GM18519 (cell line): ENCODE results near the gene JHY.
"Not testable (repeated sequence)": the region's sequence is repeated elsewhere in the genome, so short reads cannot be mapped to it uniquely, and the experiment has no call there.

Source experiments
- ATAC-seq: cut with Tn5 transposase; IDR thresholded peaks from one replicate; pipeline ENCODE4 v1.9.1; 2021; ENCODE audit warnings: mild to moderate bottlenecking, moderate library complexity; ENCODE audit not compliant: unreplicated experiment, low FRiP score

Gene JHY

DNA sequence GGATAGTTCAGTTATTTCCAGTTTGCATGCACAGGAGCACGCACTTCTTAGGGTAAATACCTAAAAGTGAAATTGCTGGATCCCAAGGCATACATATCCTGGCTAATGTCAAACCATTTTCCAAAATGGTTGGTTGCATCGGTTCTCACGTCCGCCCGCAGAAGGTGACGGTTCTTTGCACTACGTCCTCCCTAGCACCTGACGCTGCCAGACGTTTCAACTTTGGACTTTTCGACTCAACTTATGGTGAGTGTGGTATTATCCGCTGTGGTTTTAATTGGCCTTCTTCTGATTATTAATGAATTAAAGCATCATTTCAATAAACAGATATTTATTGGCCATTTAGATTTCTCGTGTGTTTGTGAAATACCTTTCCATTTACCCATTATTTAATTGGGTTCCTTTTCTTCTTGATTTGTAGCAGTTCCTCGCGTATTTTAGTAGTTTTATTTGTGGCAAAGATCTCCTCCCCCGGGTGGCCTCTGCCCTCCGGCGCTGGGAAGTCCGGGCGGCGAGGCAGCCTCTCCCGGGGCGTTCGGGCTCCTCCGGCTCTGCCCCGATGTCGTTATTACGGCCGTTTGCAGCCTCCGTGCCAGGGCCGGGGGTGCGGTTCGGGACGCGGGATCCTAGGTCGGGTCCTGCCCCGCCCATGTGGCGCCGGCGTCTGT is at the start of gene JHY:
Gene JHY (plus strand): TSS at position 571 of the 668 bp plus-strand sequence. CDS start 3,091 bp downstream, outside the sequence.
- ATAC-seq = no peak

DNA sequence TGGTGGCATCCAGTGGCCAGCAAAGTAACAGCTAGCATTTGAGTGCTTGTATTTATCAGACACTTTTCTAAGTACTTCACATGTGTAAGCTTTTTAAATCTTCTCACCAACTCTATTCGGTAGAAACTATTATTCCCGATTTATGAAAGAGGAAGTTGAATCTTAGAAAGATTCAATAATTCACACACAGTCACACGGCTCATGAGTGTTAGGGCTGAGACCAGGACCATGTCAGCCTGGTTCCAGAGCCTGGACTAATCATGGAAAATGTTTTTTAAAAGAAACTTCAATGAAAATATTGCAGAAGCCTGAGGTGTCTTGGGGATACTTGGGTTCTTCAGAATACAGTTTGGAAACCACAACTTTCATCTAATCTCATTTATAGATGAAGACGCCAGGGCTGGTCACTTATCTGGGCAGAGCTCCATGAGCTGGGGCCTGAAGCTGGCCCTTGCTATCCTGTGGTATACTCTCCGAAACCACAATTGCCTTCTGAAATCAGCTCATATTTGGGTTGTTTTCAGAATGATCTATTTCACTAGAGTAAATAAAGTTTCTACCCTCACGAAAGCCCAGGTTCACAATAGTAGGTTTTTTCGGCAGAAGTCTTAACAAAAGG is 48.6 kb upstream of the JHY start:
- ATAC-seq = no peak

DNA sequence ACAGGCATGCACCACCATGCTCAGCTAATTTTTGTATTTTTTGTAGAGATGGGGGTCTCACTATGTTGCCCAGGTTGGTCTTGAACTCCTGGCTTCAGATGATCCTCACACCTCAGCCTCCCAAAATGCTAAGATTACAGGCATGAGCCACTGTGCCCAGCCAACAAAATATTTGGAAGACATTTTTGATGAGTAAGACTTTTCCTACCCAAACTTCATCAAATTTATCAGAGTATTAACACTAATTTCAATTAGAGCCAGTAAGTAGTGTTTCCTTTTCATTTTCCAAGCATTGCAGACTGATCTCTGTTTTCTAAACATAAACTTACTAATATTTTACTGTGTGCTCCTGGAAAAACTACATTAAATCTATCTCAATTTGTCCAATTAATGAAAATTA is 45.6 kb upstream of the JHY start:
- no peak for ATAC-seq

DNA sequence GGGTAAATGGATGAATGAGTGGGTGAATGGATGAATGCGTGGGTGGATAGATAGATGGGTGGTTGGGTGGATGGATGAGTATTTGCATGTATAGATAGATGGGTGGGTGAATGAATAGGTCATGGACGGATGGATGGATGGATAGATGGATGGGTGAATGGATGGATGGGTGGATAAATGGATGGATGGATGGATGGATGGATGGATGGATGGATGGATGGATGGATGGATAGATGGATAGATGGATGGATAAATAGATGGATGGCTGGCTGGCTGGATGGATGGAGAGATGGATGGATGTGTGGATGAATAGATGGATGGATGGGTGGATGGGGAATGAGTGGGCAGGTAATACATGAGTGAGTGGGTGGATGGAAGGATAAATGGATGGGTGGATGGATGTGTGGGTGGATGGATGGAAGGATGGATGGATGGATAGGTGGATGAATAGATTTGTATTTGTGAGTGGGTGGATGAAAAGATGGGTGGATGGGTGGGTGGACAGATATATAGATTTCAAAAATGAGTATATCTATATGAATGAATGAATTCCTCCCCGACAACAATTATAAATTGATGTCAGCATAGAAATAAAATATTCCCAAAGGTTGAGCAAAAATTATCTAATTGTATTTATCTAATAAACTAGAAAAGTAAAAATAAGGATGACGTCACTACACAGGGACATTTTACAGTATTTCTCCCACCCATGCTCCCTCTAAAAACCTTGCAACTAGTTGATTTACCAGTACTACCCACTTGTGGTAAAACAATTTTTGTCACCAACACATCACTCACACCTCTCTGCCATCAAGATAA is 44.8 kb upstream of the JHY start:
- no peak for ATAC-seq

- ATAC-seq = peak; percentile 55
Measured at GRCh38 chr11:122843281-122844141, 39.0 kb upstream of the JHY start.

DNA sequence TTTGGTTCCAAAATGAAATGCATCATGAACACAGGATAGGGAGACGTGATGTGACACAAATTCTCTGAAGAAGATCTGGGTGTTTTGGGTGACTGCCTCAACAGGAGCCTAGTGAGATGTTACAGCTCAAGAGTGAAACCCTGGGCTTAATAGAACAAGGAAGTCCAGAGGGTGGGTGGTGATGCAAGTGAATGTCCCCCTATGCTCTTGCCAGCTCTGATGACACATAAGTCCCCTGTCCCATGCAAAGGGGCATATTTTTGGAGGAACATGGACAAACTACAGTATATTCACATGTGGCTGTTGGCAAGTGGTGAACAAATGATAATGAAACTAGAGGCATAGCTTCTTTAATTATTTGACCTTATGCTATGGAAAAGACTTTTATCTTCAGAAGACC is 35.1 kb upstream of the JHY start:
- no peak for ATAC-seq

DNA sequence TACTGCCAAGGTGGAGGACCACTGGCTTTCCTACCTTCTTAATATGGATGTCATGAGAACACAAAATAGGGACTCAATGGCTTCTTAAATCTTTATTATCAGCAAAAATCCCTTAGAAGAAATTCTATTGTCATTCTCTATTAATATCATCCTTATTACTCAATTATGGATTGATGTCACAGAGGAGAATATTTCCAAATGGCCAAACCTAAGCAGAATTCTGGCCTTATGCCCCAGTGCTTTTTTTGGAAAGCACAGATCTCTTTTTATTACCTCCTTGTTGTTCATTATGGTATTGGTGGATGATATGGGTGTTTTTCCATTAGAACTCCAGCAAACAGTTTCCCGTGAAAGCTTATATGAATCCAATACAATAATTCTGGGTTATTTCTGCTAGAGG is 34.4 kb upstream of the JHY start:
- no peak for ATAC-seq

DNA sequence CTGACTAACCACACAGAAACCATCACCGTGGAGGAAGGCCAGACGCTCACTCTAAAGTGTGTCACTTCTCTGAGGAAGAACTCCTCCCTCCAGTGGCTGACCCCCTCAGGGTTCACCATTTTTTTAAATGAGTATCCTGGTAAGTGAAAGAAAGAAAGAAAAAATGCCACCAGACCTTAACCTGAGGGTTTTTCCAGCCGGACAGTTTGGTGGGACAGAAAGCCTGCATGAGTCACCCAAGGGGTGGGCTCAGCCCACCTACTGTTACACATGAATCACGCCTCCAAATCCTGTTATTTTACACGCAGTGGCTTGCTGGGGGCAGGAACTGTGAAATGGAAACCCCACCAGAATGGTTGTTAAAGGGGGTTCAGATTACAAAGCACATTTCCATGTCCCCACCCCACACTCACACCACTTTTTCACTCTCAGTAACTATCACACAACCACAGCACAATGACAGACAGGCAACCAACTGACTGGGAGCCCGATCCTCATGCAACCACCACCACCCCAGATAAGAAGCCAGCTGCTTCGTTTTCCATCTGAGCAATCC is 32.4 kb upstream of the JHY start:
- no peak for ATAC-seq

GRCh38 chr11:122851366-122851966 is 31.1 kb upstream of the JHY start:
- peak; percentile 55 for ATAC-seq

DNA sequence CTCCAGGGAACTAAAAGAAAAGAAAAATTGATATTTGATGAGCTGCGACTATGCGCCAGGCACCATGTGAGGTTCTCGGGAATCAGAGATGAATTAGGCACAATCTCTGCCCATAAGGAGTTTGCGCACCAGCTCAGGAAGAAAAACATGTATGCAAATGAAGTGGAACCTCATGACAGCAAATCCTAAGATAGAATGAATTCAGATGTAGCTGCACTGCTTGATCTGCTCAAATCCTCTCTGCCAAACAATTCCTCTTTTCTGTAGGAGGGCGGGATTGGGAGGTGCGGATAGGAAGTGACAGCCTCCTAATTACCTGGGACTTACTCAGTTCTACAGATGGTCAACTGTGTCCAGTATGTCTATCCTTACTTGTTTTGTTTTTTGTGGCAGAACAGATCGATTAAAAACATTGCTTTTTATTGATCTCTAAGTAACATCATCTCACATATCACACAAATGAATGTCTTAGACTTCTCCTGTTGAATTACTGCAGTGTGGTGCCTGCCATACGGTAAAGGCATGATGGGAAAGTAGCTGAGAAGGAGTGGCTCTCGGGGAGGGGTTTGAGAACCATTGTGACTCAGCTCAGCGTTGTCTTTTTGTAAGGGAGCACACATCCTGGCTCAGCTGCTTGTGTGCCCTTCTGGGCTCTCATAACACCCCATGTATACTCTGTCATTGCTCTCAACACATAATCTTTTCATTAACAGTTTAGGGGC is 30.3 kb upstream of the JHY start:
- no peak for ATAC-seq

DNA sequence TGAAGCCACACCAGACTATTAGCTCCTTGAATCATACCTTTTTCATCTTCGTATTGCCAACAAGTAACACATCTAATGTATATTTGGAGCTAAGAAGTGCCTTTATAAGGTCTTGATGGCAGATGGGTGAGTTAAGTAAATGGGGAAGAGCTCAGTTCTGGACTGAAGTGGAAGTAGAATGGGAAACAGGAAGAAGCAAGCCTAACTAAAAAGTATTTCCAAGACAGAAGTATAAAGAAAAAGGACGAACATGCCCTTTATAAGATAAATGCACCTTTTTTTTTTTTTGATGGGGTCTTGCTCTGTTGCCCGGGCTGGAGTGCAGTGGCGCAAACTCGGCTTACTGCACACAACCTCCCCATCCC is 29.8 kb upstream of the JHY start:
- no peak for ATAC-seq

DNA sequence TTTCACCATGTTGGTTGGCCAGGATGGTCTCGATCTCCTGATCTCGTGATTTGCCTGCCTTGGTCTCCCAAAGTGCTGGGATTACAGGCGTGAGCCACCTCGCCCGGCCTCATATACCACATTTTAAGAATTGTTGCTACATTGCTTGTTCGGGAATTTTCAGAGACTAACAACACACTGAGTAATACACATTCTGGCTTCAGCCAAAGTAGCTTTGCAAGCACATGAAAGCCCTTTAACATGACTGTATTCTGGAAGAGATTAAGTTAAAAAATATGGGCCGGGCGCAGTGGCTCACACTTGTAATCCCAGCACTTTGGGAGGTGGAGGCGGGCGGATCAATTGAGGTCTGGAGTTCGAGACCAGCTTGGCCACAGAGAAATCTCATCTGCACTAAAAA is 29.3 kb upstream of the JHY start:
- ATAC-seq = no peak

DNA sequence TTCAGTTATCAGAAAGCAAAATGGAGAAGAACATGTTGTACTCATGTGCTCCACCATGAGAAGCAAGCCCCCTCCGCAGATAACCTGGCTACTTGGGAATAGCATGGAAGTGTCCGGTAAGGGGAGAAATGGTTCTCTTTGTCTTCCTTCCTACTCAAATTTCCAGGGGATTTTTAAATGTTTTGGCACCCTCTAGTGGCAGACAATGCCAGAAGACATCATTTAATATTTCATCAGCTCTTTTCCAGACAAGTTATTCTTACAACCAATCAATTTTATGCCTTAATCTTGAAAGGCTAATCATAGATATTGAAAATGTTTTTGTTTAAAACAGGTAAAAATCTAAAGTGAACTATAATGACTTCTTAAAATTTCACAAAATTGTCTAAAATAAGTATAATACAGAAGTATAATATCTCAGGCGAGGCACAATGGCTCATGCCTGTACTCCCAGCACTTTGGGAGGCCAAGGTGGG is 28.6 kb upstream of the JHY start:
- ATAC-seq = no peak

GRCh38 chr11:122861631-122862030 is 20.9 kb upstream of the JHY start:
- no peak for ATAC-seq

DNA sequence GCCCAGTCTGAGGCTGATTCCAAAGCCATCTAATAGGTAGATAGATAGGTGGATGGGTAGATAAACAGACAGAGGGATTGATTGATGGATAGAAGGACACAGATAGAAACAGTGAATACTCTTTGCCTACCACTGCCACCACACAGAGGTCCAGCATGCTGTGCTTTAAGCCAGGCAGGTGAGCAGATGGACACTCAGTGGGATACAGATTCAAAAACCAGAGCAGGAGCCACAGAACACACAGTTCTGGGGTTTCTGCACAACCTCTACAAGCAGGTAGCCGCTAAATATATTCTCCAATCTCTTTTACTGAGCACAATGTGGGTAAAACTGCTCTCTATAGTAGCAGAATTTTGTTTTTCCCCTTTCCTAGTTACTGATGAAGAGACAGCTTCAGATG is 20.5 kb upstream of the JHY start:
- ATAC-seq = no peak

DNA sequence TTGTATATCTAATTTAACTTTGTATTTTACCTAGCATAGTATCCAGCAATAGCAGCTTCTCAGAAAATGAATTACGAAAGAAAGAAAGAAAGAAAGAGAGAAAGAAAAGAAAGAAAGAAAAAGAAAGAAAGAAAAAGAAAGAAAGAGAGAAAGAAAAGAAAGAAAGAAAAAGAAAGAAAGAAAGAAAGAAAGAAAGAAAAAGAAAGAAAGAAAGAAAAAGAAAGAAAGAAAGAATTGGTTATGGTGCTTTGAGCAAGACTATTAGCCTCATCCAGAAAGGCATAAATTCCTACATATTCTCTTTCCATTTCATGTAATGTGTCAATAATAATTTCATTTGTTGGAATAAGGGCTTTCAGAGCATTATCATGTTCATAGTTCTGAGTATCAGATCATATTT is 19.4 kb upstream of the JHY start:
- not testable (repeated sequence) for ATAC-seq

DNA sequence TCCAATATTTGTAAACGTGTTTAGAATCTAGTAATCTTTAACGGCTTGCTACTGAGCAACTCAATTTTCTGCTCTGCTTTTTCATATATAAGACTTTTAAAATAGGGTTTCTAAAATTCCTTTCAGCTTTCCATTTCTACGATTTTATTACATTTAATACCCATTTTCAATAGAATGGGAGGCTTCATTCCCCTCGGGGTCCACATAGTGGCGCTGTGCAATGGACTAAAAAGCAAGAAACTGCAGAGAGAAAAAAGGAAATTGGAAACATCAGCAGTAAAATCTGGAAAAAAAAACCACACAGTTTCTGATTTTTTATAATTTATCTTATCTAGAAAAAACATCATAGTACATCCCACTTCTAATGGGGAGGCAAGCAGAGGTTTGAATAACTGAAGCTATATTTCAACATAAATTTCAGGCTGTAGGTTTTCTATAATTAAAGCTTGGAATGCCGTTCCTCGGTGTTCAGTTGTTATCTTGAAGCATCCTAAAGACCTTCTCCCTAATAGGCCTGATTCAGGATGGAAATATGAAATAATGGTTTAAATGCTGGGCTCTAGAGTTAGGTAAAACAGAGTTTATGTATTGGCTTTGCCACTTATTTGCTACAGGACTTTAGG is 18.7 kb upstream of the JHY start:
- ATAC-seq = no peak

DNA sequence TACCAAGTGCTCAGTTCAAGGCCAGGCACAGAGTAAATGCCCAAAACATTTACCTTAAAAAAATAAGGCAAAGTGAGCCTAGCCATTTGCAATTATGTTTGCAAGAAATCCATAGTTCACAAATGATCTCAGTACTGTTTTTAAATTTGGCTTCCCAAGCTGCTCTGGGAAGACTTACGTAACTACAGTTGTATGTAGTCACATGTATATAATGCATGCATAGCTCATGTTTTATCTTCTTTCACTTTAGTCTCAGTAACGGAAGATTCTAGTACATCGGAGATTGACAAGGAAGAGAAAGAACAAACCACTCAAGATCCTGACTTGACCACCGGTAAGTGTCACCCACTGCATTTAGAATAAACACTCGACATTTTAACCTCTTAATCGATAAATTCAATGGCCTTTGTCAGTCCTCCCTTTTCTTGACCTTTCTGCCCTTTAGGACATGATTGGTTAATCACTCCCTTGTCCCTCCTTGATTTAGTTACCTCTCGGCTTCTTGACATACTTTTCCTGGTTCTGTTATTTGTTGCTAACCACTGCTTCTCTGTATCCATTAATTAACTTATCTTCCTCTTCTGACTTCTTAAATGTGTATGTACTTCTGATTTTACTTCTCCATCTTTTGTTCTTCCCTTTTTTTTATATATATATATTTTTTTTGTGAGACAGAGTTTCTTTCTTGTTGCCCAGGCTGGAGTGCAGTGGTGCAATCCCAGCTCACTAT is 18.0 kb upstream of the JHY start:
- ATAC-seq = no peak
